Right lobe of liver (tissue), 4 donors: ENCODE data around the gene FFAR3.

Experiments
- CTCF ChIP-seq, 4 donors: fragments of 200-600 bp in 3 of 4; fragments of 450-650 bp in 1 of 4; IDR thresholded peaks; one replicate each; pipeline versions ENCODE4 v1.5.1 to v1.8.0; 2016 to 2022; ENCODE audit warnings: antibody characterized with exemption in 4 of 4, mild to moderate bottlenecking in 2 of 4
- POLR2A ChIP-seq: fragments of 450-650 bp; IDR thresholded peaks from one replicate; pipeline ENCODE4 v1.6.1; 2017; ENCODE audit warnings: antibody characterized with exemption, mild to moderate bottlenecking
- donor health status: DM: no; HTN: no; CAD: no.
- donor health status: DM: no; HTN: no; CAD: no.
- donor health status: DM: no; HTN: yes; CAD: no.

GRCh38 chr19:35370722-35371121 is 12.5 kb downstream of the FFAR3 start, which contains the start of gene GPR42:
- TF ChIP-seq POLR2A (no peak), CTCF (IDR thresholded peaks at IDR 0.05) (no peak)
